HAP-1 (cell line): ENCODE results near the gene FARSA.
A peak's percentile ranks its signal among the peaks of the same experiment; 100 is the strongest.
"Not testable (repeated sequence)": the region's sequence is repeated elsewhere in the genome, so short reads cannot be mapped to it uniquely, and the experiment has no call there.

Experiments used
- DNase-seq, 2 experiments: peaks; one replicate each; pipeline ENCODE4 v3.0.0-alpha.2; 2016 to 2020; ENCODE audit warnings: low spot score in 2 of 2
- H3K27me3 ChIP-seq: fragments of 250-450 bp; sonication (Bioruptor Pico); 2 replicates; pipeline ENCODE4 v1.5.1; 2020; ENCODE audit warnings: low read depth, mild to moderate bottlenecking, moderate library complexity
- H3K36me3 ChIP-seq: fragments of 250-450 bp; sonication (Bioruptor Pico); replicated peaks from 2 replicates; pipeline ENCODE4 v1.5.1; 2020; ENCODE audit warnings: mild to moderate bottlenecking
- H3K4me1 ChIP-seq: fragments of 250-450 bp; sonication (Bioruptor Pico); 2 replicates; pipeline ENCODE4 v1.5.1; 2020; ENCODE audit warnings: mild to moderate bottlenecking
- H3K4me3 ChIP-seq: fragments of 250-450 bp; sonication (Bioruptor Pico); 2 replicates; pipeline ENCODE4 v1.5.1; 2020; ENCODE audit warnings: mild to moderate bottlenecking, moderate library complexity
- H3K9me3 ChIP-seq: fragments of 250-450 bp; sonication (Bioruptor Pico); 2 replicates; pipeline ENCODE4 v1.5.1; 2020; ENCODE audit warnings: mild to moderate bottlenecking, moderate library complexity
- in situ Hi-C: fragments of 300-500 bp; cut with MboI; formaldehyde crosslinking; loops from 3 replicates; pipeline ENCODE4 v1.14.3; 2020; ENCODE audit warnings: low sequenced_read_pairs, inconsistent platforms, mixed read lengths

The FARSA gene

GRCh38 chr19:12933287-12934072 is at the start of gene FARSA:
FARSA (minus strand) TSS chr19:12933711; CDS start chr19:12933696, 15 bp downstream.
- Histone ChIP-seq H3K4me1 (peaks cover 16% of the 10 kb centered on the region), H3K9me3 (no peaks in the 10 kb centered on the region), H3K27me3 (no peaks in the 10 kb centered on the region), H3K4me3 (peak within 1 kb of the TSS; percentile 100), H3K36me3 (peaks cover 37% of the 10 kb centered on the region)
- DNase-seq = peak; percentile 76 to 94
- in situ Hi-C loops = no loop called here

- Histone ChIP-seq H3K9me3 (no peaks in the 10 kb centered on the region), H3K4me3 (peak overlapping the region; percentile 22), H3K4me1 (peaks cover 5% of the 10 kb centered on the region; the same call in 1 of the 2 replicates), H3K36me3 (no peaks in the 10 kb centered on the region), H3K27me3 (no peaks in the 10 kb centered on the region)
- in situ Hi-C loops = loop anchor here (25.0 kb wide), 1 partner anchor 604 kb away; no protein-coding TSS in a partner anchor
- DNase-seq = no peak
Observed at GRCh38 chr19:12983091-12983490, 49.6 kb upstream of the FARSA start.

- Histone ChIP-seq H3K36me3 (no peaks in the 10 kb centered on the region), H3K4me3 (no peak overlapping the region), H3K9me3 (no peaks in the 10 kb centered on the region), H3K4me1 (peaks cover 5% of the 10 kb centered on the region; the same call in 1 of the 2 replicates), H3K27me3 (no peaks in the 10 kb centered on the region)
- no peak for DNase-seq
- in situ Hi-C loops = loop anchor here (25.0 kb wide), 1 partner anchor 605 kb away; no protein-coding TSS in a partner anchor
Observed at GRCh38 chr19:12982648-12983047, 49.1 kb upstream of the FARSA start.

- Histone ChIP-seq H3K9me3 (no peaks in the 10 kb centered on the region), H3K36me3 (no peaks in the 10 kb centered on the region), H3K27me3 (no peaks in the 10 kb centered on the region), H3K4me3 (no peak overlapping the region), H3K4me1 (peaks cover 5% of the 10 kb centered on the region; the same call in 1 of the 2 replicates)
- in situ Hi-C loops = loop anchor here (5.0 to 25.0 kb wide), 3 partner anchors 112 to 607 kb away; no protein-coding TSS in a partner anchor
- DNase-seq = no peak
Observed at GRCh38 chr19:12979974-12980373, 46.5 kb upstream of the FARSA start.

GRCh38 chr19:12976109-12976508 is 42.6 kb upstream of the FARSA start:
- H3K4me3 ChIP-seq, H3K9me3 ChIP-seq, H3K4me1 ChIP-seq, DNase-seq, H3K27me3 ChIP-seq, H3K36me3 ChIP-seq: not testable (repeated sequence)
- in situ Hi-C loops = loop anchor here (5.0 to 25.0 kb wide), 3 partner anchors 116 to 611 kb away; no protein-coding TSS in a partner anchor

- Histone ChIP-seq H3K4me3 (no peak overlapping the region), H3K9me3 (no peaks in the 10 kb centered on the region), H3K27me3 (no peaks in the 10 kb centered on the region), H3K36me3 (no peaks in the 10 kb centered on the region), H3K4me1 (no peaks in the 10 kb centered on the region)
- DNase-seq = no peak
- in situ Hi-C loops = loop anchor here (5.0 to 25.0 kb wide), 3 partner anchors 117 to 612 kb away; no protein-coding TSS in a partner anchor
Observed at GRCh38 chr19:12975221-12975741, 41.8 kb upstream of the FARSA start.

- Histone ChIP-seq H3K9me3 (no peaks in the 10 kb centered on the region), H3K4me1 (no peaks in the 10 kb centered on the region), H3K27me3 (no peaks in the 10 kb centered on the region), H3K4me3 (no peak overlapping the region), H3K36me3 (no peaks in the 10 kb centered on the region)
- no peak for DNase-seq
- in situ Hi-C loops = loop anchor here (5.0 to 25.0 kb wide), 3 partner anchors 118 to 613 kb away; no protein-coding TSS in a partner anchor
Observed at GRCh38 chr19:12974301-12975220, 41.0 kb upstream of the FARSA start.

GRCh38 chr19:12973236-12973635 is 39.7 kb upstream of the FARSA start:
- H3K36me3 ChIP-seq = no peaks in the 10 kb centered on the region
- no peaks in the 10 kb centered on the region for H3K27me3 ChIP-seq
- no peaks in the 10 kb centered on the region for H3K4me1 ChIP-seq
- in situ Hi-C loops = loop anchor here (10.0 kb wide), 1 partner anchor 292 kb away; no protein-coding TSS in a partner anchor
- no peak overlapping the region for H3K4me3 ChIP-seq
- H3K9me3 ChIP-seq = no peaks in the 10 kb centered on the region
- no peak for DNase-seq

- no peak overlapping the region for H3K4me3 ChIP-seq
- in situ Hi-C loops = loop anchor here (10.0 kb wide), 1 partner anchor 295 kb away; no protein-coding TSS in a partner anchor
- no peak for DNase-seq
- no peaks in the 10 kb centered on the region for H3K36me3 ChIP-seq
- H3K27me3 ChIP-seq = no peaks in the 10 kb centered on the region
- no peaks in the 10 kb centered on the region for H3K9me3 ChIP-seq
- peaks cover 3% of the 10 kb centered on the region for H3K4me1 ChIP-seq
Observed at GRCh38 chr19:12970070-12970820, 36.7 kb upstream of the FARSA start.

- no peak for DNase-seq
- Histone ChIP-seq H3K27me3 (no peaks in the 10 kb centered on the region), H3K9me3 (no peaks in the 10 kb centered on the region), H3K4me3 (no peak within 1 kb of the TSS), H3K4me1 (peaks cover 3% of the 10 kb centered on the region), H3K36me3 (no peaks in the 10 kb centered on the region)
- in situ Hi-C loops = no loop called here
Observed at GRCh38 chr19:12969292-12969988, 35.9 kb upstream of the FARSA start, which contains the start of gene DAND5. DAND5 (plus strand) TSS chr19:12969576; CDS start chr19:12969661, 85 bp downstream.

- in situ Hi-C loops = no loop called here
- H3K4me3 ChIP-seq = no peak overlapping the region
- peaks cover 3% of the 10 kb centered on the region for H3K4me1 ChIP-seq
- no peaks in the 10 kb centered on the region for H3K36me3 ChIP-seq
- no peaks in the 10 kb centered on the region for H3K9me3 ChIP-seq
- DNase-seq = no peak
- H3K27me3 ChIP-seq = no peaks in the 10 kb centered on the region
Observed at GRCh38 chr19:12967907-12968306, 34.4 kb upstream of the FARSA start.

- Histone ChIP-seq H3K27me3 (no peaks in the 10 kb centered on the region), H3K4me3 (peak overlapping the region; percentile 29; the same call in 1 of the 2 replicates), H3K4me1 (peaks cover 3% of the 10 kb centered on the region), H3K36me3 (no peaks in the 10 kb centered on the region), H3K9me3 (no peaks in the 10 kb centered on the region)
- no peak for DNase-seq
- in situ Hi-C loops = no loop called here
Observed at GRCh38 chr19:12965812-12966135, 32.3 kb upstream of the FARSA start.
